NCI-H82 treated with DMSO at 0.1 percent for 48 hours (cell line): Measurements from ENCODE around the gene FOXE1.

ENCODE experiments used
- DNase-seq: peaks from one replicate; lab custom pipeline; 2025; ENCODE audit not compliant: unreplicated experiment; lab: John Stamatoyannopoulos, UW

Gene FOXE1

GRCh38 chr9:97848215-97848479 lies 4.9 kb upstream of the FOXE1 start:
- DNase-seq = no peak

- no peak for DNase-seq
These were observed 4.4 kb upstream of the FOXE1 start for GRCh38 chr9:97848480-97849237.

- no peak for DNase-seq
These were observed 3.0 kb upstream of the FOXE1 start for GRCh38 chr9:97849980-97850379.

GRCh38 chr9:97850746-97851445 lies 2.1 kb upstream of the FOXE1 start:
- DNase-seq = no peak

- DNase-seq = no peak
These were observed 1.6 kb upstream of the FOXE1 start for GRCh38 chr9:97851446-97851883.

- no peak for DNase-seq
These were observed 1.0 kb upstream of the FOXE1 start for GRCh38 chr9:97852001-97852398.

GRCh38 chr9:97852399-97853055 lies 499 bp upstream of the FOXE1 start:
- no peak for DNase-seq

- peak; percentile 31 for DNase-seq
These were observed 1.0 kb downstream of the FOXE1 start for GRCh38 chr9:97853844-97854695.

- no peak for DNase-seq
These were observed 1.9 kb downstream of the FOXE1 start for GRCh38 chr9:97854696-97855485.

- no peak for DNase-seq
These were observed 2.5 kb downstream of the FOXE1 start for GRCh38 chr9:97855486-97855875.

GRCh38 chr9:97855899-97856298 lies 2.9 kb downstream of the FOXE1 start:
- no peak for DNase-seq

GRCh38 chr9:97856857-97857605 lies 4.0 kb downstream of the FOXE1 start:
- DNase-seq = no peak

- DNase-seq = no peak
These were observed 4.8 kb downstream of the FOXE1 start for GRCh38 chr9:97857606-97858392.

- no peak for DNase-seq
These were observed 5.3 kb downstream of the FOXE1 start for GRCh38 chr9:97858393-97858713.

- DNase-seq = no peak
These were observed 5.8 kb downstream of the FOXE1 start for GRCh38 chr9:97858826-97859225.

GRCh38 chr9:97859346-97859745 lies 6.3 kb downstream of the FOXE1 start:
- DNase-seq = no peak

GRCh38 chr9:97860451-97861147 lies 7.6 kb downstream of the FOXE1 start:
- no peak for DNase-seq

GRCh38 chr9:97861148-97861475 lies 8.1 kb downstream of the FOXE1 start:
- no peak for DNase-seq

- DNase-seq = no peak
These were observed 10.3 kb downstream of the FOXE1 start for GRCh38 chr9:97863314-97863713.
